DND-41 (cell line): ENCODE data around the gene DEPDC4.

Experiments used
- EZH2 ChIP-seq: IDR thresholded peaks from 3 replicates; pipeline ENCODE4 v1.6.1; 2012; ENCODE audit warnings: borderline replicate concordance, low read depth, mild to moderate bottlenecking, moderate library complexity, low read length, inconsistent platforms; ENCODE audit not compliant: severe bottlenecking
- TF ChIP-seq, protein P1 (sequence below): IDR thresholded peaks from 2 replicates; pipeline ENCODE4 v1.5.1; 2012; ENCODE audit warnings: borderline replicate concordance, low read length, moderate library complexity, mild to moderate bottlenecking; ENCODE audit not compliant: poor library complexity, severe bottlenecking; ENCODE audit errors: extremely low read depth

DNA sequence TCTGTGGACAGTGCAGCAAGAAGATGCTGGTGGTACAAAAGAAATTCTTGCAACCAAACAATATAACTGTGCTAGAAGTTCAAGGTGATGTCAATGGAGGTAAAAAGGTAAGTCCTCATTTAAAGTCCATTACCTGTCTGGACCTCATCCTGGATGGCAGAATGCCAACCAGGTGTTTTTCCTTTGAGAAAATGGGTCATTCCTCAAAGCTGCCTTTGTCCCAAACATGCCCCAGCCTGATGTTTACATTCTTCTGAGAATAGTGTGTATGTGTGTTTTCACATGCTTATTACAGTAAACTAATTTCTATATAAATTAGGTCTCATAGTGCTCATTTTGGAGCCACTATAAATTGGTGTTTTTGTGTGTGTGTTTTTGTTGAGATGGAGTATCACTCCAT lies 41.4 kb downstream of the DEPDC4 start:
- TF ChIP-seq, protein P1, sequence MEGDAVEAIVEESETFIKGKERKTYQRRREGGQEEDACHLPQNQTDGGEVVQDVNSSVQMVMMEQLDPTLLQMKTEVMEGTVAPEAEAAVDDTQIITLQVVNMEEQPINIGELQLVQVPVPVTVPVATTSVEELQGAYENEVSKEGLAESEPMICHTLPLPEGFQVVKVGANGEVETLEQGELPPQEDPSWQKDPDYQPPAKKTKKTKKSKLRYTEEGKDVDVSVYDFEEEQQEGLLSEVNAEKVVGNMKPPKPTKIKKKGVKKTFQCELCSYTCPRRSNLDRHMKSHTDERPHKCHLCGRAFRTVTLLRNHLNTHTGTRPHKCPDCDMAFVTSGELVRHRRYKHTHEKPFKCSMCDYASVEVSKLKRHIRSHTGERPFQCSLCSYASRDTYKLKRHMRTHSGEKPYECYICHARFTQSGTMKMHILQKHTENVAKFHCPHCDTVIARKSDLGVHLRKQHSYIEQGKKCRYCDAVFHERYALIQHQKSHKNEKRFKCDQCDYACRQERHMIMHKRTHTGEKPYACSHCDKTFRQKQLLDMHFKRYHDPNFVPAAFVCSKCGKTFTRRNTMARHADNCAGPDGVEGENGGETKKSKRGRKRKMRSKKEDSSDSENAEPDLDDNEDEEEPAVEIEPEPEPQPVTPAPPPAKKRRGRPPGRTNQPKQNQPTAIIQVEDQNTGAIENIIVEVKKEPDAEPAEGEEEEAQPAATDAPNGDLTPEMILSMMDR: no peak
- no peak for TF ChIP-seq EZH2
